ENCODE measurements around the gene UNKL.
A peak's percentile ranks its signal among the peaks of the same experiment; 100 is the strongest.

UNKL gene

DNA sequence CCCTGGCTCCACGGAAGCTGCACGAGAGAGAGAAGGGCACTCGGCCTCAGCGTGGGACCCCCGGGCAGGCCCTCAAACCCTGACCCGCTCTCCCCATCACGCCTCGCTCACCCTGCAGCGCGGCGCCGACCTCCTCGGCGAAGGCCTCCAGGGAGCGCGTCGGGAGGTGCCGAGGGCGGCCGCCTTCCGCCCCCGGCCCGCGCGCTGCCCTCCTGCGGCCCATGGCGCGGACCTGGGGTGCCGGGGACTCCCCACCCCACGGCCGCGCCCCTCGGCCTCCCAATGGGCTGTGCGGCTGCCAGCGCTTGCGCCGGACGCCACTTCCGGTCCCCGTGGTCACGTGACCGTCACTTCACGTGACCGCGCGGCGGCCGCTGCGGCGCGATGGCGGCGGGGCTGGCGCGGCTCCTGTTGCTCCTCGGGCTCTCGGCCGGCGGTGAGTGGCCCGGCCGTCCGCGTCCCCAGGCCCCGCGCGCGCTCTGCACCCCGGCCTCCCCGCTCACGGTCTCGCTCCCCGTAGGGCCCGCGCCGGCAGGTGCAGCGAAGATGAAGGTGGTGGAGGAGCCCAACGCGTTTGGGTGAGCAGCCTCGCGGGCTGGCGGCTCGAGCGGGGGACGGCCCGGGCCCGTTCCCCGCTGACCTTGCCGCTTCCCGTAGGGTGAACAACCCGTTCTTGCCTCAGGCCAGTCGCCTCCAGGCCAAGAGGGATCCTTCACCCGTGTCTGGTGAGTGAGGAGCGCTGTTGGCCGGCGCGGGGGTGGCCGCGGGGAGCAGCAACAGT, 62.7 kb downstream of the UNKL start, which contains the start of the genes GNPTG and TSR3 (continued):
- TF ChIP-seq, protein P1, sequence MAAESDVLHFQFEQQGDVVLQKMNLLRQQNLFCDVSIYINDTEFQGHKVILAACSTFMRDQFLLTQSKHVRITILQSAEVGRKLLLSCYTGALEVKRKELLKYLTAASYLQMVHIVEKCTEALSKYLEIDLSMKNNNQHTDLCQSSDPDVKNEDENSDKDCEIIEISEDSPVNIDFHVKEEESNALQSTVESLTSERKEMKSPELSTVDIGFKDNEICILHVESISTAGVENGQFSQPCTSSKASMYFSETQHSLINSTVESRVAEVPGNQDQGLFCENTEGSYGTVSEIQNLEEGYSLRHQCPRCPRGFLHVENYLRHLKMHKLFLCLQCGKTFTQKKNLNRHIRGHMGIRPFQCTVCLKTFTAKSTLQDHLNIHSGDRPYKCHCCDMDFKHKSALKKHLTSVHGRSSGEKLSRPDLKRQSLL (tag by site-specific recombination; IDR thresholded peaks at IDR 0.05): peak; percentile 65; the same call in 1 of the 2 replicates
- TF ChIP-seq ZNF501 (tag by site-specific recombination; IDR thresholded peaks at IDR 0.05) (no peak), SP3 (tag by site-specific recombination; IDR thresholded peaks at IDR 0.05) (no peak), ZNF16 (tag by site-specific recombination; IDR thresholded peaks at IDR 0.05; ENCODE audit: low read depth) (no peak), ZNF335 (tag by site-specific recombination; conservative IDR thresholded peaks at IDR 0.05) (0 out of 2 replicates have a peak, but pooled peaks have one; percentile 8), ZNF561 (tag by site-specific recombination; IDR thresholded peaks at IDR 0.05; ENCODE audit: borderline replicate concordance) (peak; percentile 13; the same call in 1 of the 2 replicates), SCRT1 (tag by site-specific recombination; IDR thresholded peaks at IDR 0.05; ENCODE audit: borderline replicate concordance) (no peak), ZSCAN30 (tag by site-specific recombination; IDR thresholded peaks at IDR 0.05) (peak; percentile 84; the same call in 1 of the 2 replicates), ZNF677 (tag by site-specific recombination; IDR thresholded peaks at IDR 0.05) (0 out of 2 replicates have a peak, but pooled peaks have one; percentile 34), GLIS1 (tag by site-specific recombination; IDR thresholded peaks at IDR 0.05) (peak; percentile 85), ZNF2 (tag by site-specific recombination; IDR thresholded peaks at IDR 0.05) (no peak), SCRT2 (tag by site-specific recombination; IDR thresholded peaks at IDR 0.05) (peak; percentile 86)
- TF ChIP-seq, protein P2, sequence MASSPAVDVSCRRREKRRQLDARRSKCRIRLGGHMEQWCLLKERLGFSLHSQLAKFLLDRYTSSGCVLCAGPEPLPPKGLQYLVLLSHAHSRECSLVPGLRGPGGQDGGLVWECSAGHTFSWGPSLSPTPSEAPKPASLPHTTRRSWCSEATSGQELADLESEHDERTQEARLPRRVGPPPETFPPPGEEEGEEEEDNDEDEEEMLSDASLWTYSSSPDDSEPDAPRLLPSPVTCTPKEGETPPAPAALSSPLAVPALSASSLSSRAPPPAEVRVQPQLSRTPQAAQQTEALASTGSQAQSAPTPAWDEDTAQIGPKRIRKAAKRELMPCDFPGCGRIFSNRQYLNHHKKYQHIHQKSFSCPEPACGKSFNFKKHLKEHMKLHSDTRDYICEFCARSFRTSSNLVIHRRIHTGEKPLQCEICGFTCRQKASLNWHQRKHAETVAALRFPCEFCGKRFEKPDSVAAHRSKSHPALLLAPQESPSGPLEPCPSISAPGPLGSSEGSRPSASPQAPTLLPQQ (tag by site-specific recombination; IDR thresholded peaks at IDR 0.05): no peak; the same call in 1 of the 2 replicates
- TF ChIP-seq, protein P3, sequence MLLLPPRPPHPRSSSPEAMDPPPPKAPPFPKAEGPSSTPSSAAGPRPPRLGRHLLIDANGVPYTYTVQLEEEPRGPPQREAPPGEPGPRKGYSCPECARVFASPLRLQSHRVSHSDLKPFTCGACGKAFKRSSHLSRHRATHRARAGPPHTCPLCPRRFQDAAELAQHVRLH (tag by site-specific recombination; IDR thresholded peaks at IDR 0.05): 0 out of 2 replicates have a peak, but pooled peaks have one; percentile 54
- TF ChIP-seq, protein P4, sequence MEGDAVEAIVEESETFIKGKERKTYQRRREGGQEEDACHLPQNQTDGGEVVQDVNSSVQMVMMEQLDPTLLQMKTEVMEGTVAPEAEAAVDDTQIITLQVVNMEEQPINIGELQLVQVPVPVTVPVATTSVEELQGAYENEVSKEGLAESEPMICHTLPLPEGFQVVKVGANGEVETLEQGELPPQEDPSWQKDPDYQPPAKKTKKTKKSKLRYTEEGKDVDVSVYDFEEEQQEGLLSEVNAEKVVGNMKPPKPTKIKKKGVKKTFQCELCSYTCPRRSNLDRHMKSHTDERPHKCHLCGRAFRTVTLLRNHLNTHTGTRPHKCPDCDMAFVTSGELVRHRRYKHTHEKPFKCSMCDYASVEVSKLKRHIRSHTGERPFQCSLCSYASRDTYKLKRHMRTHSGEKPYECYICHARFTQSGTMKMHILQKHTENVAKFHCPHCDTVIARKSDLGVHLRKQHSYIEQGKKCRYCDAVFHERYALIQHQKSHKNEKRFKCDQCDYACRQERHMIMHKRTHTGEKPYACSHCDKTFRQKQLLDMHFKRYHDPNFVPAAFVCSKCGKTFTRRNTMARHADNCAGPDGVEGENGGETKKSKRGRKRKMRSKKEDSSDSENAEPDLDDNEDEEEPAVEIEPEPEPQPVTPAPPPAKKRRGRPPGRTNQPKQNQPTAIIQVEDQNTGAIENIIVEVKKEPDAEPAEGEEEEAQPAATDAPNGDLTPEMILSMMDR (tag by site-specific recombination; IDR thresholded peaks at IDR 0.05): no peak
- TF ChIP-seq, protein P5, sequence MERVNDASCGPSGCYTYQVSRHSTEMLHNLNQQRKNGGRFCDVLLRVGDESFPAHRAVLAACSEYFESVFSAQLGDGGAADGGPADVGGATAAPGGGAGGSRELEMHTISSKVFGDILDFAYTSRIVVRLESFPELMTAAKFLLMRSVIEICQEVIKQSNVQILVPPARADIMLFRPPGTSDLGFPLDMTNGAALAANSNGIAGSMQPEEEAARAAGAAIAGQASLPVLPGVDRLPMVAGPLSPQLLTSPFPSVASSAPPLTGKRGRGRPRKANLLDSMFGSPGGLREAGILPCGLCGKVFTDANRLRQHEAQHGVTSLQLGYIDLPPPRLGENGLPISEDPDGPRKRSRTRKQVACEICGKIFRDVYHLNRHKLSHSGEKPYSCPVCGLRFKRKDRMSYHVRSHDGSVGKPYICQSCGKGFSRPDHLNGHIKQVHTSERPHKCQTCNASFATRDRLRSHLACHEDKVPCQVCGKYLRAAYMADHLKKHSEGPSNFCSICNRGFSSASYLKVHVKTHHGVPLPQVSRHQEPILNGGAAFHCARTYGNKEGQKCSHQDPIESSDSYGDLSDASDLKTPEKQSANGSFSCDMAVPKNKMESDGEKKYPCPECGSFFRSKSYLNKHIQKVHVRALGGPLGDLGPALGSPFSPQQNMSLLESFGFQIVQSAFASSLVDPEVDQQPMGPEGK (tag by site-specific recombination; IDR thresholded peaks at IDR 0.05): no peak; the same call in 1 of the 2 replicates

DNA sequence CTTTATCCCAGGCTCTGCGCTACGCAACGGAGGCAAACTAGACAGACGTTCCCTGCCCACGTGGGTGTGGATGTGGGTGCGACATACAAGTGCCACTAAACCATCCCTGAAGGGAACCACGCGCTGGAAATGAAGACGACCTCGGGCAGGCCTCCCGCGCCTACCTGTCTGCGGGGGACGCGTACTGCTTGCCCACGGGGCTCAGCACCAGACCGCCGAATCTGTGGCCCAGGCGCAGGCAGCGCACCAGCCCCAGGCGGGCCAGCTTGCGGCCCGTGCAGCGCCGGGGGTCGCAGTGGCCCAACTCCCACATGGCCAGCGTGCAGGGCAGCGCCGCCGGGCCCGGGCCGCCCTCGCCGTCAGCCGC, 63.3 kb downstream of the UNKL start:
- CTCF ChIA-PET: interaction anchor here (0.6 kb wide), 1 partner anchor 61 kb away, joined by 3 read pairs; no protein-coding TSS in a partner anchor
- Histone ChIP-seq H3K4me1 (ENCODE audit: control insufficient read depth, insufficient read depth, low read length) (peaks cover 5% of the 10 kb centered on the region; the same call in 1 of the 2 replicates), H3K27ac (ENCODE audit: extremely low read depth, low read depth, low read length) (peak overlapping the region; percentile 47; the same call in 1 of the 2 replicates), H3K36me3 (ENCODE audit: control insufficient read depth in 2 of 2, insufficient read depth in 1 of 2, low read length in 2 of 2) (peaks cover 0 to 34% of the 10 kb centered on the region in 2 experiments; a peak in 1 of 3 replicates), H3K4me3 (ENCODE audit: low read depth, low read length) (peak overlapping the region; percentile 96), H3K9me3 (ENCODE audit: control insufficient read depth, insufficient read depth, low read depth, low read length) (no peaks in the 10 kb centered on the region)
- POLR2A ChIA-PET: interaction anchor here (1.1 kb wide), 1 partner anchor 8 kb away, joined by 4 read pairs; no protein-coding TSS in a partner anchor
- no peak for TF ChIP-seq ZNF223 (tag by site-specific recombination; IDR thresholded peaks at IDR 0.05)
- peak; percentile 80 for TF ChIP-seq ZFHX2 (tag by site-specific recombination; conservative IDR thresholded peaks at IDR 0.05)
- TF ChIP-seq ZNF623 (tag by site-specific recombination; IDR thresholded peaks at IDR 0.05): no peak
- TF ChIP-seq KLF10 (tag by site-specific recombination; IDR thresholded peaks at IDR 0.05): no peak
- TF ChIP-seq ZNF335 (tag by site-specific recombination; conservative IDR thresholded peaks at IDR 0.05): peak; percentile 59
- TF ChIP-seq ZNF626 (tag by site-specific recombination; IDR thresholded peaks at IDR 0.05): no peak
- peak; percentile 55 for TF ChIP-seq EGR2 (tag by site-specific recombination; IDR thresholded peaks at IDR 0.05; ENCODE audit: low read depth)
